Hypothalamus (tissue), 51 donors: ENCODE data around the gene ADAMTSL1.

Experiments used
- DNase-seq, 51 donors: peaks; one replicate each; lab custom pipeline; 2025; lab: John Stamatoyannopoulos, UW

Gene ADAMTSL1

DNA sequence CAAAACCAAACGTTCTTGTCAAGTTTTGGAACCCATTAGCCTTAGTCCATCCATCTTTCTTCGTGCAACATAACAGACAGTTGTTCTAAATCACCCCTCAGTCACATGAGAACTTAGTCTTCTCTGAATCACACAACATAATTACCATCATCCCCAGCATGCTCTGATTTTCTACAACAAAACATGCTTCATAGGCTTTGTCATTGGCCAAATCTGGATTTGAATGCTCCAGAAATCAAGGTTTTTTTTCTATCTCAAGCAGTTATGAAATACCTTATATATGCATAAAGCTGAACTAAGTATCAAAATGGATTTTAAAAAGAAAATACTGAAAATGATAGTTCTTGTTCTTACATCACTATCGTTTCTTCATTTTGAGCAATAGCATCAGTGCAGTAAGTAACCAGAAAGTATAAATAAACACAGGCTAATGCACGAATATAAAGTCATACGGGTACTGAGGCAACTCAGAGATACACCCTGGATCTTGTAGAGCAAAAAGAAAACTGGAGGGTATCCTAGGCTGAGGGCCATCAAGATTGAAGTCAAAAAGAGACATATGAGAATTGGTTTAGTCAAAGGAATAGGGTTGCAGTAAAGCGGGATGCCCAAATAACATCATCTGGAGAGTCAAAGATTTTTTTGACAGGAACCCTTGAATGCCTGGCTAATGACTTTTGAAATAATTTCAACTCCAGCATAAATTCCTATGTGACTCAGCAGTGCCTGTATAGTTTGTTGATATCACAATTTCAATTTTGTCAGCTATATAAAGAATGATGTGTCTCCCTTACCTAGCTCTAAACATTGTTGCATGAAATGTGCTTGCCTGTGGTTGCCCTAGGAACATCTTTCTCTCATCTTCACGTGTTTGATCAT, 164.7 kb downstream of the ADAMTSL1 start:
- DNase-seq: no peak

- no peak for DNase-seq
These were observed 166.0 kb downstream of the ADAMTSL1 start for GRCh38 chr9:18639911-18640310.

GRCh38 chr9:18658804-18659705, 185.1 kb downstream of the ADAMTSL1 start:
- DNase-seq: no peak

- no peak for DNase-seq
These were observed 186.0 kb downstream of the ADAMTSL1 start for GRCh38 chr9:18660001-18660400.

DNA sequence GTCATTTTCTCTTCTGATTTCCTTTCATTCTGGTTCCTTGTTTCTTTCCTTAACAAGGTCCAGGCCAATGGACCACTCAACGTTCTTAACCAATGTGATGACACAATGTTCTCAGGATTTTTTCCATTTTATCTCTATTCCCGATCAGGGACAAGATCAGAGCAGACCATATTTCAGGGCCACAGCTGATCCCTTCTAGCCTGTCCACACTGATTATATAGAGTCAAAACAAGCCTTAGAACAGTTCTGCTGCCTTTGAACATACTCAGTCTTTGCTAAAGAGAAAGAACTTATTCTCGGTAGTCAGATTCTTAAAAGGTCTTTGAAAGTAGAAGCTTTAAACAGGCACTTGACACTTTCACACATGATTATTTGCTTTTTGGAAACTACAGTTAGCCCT, 188.4 kb downstream of the ADAMTSL1 start:
- DNase-seq: no peak

GRCh38 chr9:18665947-18666346, 192.0 kb downstream of the ADAMTSL1 start:
- DNase-seq: no peak

- DNase-seq: no peak
These were observed 192.4 kb downstream of the ADAMTSL1 start for GRCh38 chr9:18666348-18666747.

GRCh38 chr9:18666986-18667772, 193.2 kb downstream of the ADAMTSL1 start:
- DNase-seq: no peak

- no peak for DNase-seq
These were observed 195.0 kb downstream of the ADAMTSL1 start for GRCh38 chr9:18668944-18669343.

- no peak for DNase-seq
These were observed 198.8 kb downstream of the ADAMTSL1 start for GRCh38 chr9:18672706-18673105.

DNA sequence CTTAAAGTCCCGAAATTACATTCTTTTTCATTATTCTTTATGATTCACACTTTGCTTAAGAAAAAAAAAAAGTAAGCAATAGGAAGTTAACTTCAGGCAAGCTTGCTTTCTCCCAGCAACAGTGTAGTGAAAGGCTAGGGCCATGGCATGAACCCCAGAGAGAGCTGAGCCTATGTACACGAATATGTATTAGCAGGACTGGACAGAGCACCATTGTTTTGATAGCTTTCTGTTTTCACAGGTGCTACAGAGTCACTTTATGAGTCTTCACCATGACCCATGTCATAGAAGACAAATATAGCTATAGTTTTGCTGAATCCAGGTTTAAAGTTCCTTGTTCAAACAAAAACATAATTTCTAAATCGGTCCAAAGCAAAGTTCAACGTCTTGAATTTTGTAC, 199.2 kb downstream of the ADAMTSL1 start:
- no peak for DNase-seq

- no peak for DNase-seq
These were observed 201.4 kb downstream of the ADAMTSL1 start for GRCh38 chr9:18675332-18675731.

DNA sequence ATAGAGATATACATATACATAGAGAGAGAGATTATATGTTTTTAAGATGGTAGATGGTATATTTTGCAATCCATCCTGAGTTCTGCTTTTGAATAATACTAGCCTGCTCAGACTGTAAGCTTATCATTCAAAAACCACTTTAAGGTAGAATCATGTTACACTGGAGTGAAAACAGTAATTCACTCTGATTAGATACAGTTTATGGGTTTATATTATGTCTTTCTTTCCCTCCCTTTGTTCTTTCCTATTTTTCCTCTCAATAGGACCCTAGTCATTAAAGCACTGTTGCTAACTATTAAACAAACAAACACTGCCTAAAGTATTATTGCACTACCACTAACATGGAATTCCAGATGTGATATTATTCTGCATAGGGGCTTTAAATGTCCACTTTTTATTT, 202.0 kb downstream of the ADAMTSL1 start:
- DNase-seq: no peak

- DNase-seq: no peak
These were observed 202.6 kb downstream of the ADAMTSL1 start for GRCh38 chr9:18676525-18676924.

DNA sequence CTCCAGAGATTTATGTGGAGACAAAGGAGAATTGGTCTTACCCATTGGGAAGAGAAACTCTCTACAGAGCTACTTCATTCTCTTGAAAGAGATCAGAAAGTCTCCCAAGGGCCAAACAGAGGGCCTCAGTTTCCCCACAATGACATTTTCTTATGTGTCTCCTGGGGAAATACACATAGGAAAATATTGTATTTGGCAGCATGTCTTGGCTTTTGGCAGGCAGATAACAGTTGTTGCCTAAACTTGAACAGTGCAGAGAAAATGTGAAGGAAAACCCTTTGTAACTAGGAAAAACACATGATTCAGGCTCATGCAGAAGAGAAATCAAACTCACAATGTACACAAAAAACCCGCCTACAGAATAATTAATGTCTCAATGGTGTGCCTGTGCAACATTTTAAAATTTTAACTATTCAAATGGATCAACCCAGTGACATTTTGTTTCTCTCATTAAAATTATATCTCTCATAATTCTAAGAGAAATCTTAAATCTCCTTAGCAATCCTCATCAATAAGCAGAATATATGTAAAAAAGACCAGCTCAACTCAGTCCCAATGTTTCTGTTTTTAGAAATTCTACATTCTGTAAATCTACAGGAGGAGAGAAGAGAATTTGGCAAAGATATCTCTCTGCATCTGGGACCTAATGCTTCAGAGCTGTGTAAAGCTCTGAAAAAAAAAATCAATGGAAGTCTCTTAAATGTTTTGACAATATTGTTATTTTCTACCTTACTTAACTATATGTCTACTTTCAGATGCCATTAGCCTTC, 205.1 kb downstream of the ADAMTSL1 start:
- no peak for DNase-seq

DNA sequence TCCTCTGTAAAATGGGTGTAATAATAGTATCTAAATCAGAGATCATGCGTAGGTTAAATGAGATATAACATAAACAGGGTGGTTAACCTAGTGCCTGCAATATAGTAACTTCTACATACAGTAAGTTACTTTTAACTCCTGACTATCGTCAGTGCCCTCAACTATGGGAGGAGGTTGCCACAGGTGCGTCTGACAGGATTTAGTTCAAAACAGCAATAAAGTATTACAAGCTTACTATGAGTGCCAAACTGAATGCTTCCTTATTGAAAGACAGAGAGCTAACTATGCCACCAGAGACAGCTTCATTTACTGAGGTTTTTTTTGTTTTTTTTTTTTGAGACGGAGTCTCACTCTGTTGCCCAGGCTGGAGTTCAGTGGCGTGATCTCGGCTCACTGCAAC, 209.0 kb downstream of the ADAMTSL1 start:
- no peak for DNase-seq

DNA sequence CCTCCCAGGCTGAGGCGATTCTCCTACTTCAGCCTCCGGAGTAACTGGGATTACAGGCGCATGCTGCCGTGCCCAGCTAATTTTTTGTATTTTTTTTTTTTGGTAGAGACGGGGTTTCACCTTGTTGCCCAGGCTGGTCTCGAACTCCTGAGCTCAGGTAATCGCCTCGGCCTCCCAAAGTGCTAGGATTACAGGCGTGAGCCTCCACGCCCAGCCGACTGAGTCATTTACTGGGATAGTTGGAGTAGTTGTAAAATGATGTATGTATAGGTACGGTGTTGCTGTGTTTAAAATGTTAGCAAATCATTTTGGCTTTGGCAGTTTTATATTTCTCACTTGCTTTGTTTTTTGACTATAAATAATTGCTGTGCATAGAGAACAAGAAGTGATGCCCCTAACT, 209.4 kb downstream of the ADAMTSL1 start:
- DNase-seq: no peak

- DNase-seq: no peak
These were observed 209.9 kb downstream of the ADAMTSL1 start for GRCh38 chr9:18683851-18684250.

DNA sequence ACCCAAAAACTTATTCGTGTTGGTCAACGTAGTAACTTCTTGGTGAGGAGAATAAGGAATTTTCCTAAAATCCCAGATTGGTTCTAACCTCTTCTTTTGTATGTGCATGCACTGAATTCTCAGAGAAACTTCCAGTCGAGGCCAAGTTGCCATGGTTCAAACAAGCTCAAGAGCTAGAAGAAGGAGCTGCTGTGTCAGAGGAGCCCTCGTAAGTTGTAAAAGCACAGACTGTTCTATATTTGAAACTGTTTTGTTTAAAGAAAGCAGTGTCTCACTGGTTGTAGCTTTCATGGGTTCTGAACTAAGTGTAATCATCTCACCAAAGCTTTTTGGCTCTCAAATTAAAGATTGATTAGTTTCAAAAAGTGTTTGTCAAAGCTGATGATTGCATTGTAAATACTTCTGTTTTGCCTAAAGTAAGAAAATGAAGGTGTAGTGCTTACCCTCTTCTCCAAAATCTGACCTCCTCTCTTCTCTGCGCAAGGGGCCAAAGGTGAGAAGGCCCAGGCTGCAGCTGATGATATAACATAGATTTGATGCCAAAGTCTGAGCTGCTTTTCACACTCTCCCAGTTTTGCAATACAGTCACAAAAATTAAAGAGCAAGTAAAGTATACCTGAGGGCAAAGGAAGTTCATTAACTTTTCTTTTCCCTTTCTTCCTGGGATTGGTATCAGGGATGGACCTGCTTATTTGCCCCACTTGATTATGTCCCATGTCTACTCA, 210.8 kb downstream of the ADAMTSL1 start:
- peak in 15 of 51 donors; percentile 4 to 52 (median 23) for DNase-seq
